G401.6 (cell line): Measurements from ENCODE around the gene CNTNAP2.

Source experiments
- FAIRE-seq: peaks from 2 replicates; lab custom pipeline; 2012; peaks lifted over from hg19 to GRCh38; lab: Jason Lieb, UNC

CNTNAP2 gene

GRCh38 chr7:148159331-148159730, 2042.7 kb downstream of the CNTNAP2 start:
- no peak for FAIRE-seq

DNA sequence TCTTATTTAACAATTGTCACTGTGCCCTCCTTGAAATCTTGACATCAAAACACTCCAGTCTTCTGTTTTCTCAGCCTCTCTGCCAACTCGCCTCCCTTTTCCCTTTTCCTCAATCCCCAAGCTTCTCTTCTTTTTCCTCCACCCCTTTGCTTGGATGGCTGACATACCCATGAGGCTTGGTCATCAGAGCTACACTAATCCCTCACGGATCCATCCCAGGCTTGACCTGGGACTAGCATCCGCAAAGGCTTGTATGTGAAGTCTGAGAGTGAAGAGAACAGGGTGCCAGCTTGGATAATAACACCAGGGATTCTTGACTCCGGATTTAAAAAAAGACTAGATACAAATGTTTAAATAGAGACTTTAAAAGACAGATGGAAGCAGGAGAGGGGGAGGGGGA, 2045.2 kb downstream of the CNTNAP2 start:
- FAIRE-seq: no peak

DNA sequence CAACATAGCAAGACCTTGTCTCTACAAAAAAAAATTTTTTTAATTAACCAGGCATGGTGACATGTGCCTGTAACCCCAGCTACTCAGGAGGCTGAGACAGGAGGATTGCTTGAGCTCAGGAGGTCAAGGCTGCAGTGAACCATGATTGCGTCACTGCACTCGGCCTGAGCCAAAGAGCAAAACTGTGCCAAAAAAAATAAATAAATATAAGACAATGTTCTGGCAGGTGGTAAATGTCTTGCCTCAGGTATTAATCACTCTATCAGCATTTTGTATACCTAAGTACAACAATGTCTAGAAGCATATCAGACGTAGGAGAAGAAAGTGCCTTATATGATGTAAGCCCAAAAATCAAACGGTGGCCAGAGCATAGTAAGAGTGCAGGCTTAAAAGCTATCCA, 2046.2 kb downstream of the CNTNAP2 start:
- no peak for FAIRE-seq

GRCh38 chr7:148163246-148163645, 2046.6 kb downstream of the CNTNAP2 start:
- no peak for FAIRE-seq

DNA sequence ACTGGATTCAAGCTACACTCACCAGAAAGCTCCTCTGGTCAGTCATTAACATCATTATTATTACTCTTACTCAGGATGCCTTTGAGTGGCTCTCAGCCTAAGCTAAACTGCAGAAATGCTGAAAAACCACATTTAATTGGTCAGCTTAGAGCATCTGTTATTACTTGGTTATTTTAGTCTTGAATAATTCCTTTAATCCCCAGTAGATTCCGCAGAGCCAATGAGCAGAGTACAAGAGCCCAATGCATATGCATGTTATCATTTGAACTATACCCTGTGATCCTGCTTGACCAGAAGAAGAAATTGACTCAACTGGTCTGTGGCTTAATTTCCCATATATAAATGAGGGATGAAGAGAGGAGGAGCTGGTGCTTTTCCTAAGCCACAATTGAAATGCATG, 2056.3 kb downstream of the CNTNAP2 start:
- no peak for FAIRE-seq

DNA sequence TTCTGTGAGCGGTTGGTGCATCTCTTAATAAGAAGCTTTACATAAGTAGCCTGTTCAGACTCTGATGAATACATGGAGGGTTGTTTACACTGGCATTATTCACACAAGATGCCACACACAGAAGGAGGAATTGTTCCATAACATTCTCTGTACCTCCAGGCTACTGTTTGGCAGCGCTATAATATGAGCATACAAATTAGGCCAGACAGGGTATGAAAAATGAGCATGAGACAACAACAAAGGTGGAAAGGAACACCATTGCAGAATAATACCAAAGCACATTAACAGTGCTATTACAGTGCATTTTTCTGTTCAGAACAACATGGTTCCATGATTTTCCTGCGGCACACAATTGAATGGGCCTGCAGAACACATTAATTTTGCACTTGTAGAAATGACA, 2056.8 kb downstream of the CNTNAP2 start:
- FAIRE-seq: no peak

- FAIRE-seq: no peak
Observed at GRCh38 chr7:148174376-148174775, 2057.8 kb downstream of the CNTNAP2 start.

DNA sequence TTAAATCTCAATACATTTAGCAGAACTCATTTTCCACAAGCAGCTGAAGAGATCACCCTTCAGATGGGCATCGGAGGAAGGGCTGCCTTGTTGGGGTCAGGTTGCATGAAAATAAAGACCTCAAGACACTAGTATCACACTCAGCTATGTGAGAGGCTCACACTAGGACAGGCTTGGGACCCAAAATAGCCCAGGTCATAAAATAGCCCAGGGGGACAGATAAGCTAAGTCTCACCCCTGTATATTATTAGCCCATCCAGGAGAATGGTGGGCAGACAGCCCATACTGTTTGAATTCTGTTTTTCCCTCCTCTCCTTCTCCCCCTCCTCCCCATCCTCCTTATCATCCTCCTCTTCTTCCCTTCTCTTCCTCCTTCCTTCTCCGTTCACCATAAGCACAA, 2058.9 kb downstream of the CNTNAP2 start:
- no peak for FAIRE-seq

- no peak for FAIRE-seq
Observed at GRCh38 chr7:148177972-148178371, 2061.4 kb downstream of the CNTNAP2 start.

GRCh38 chr7:148180075-148180474, 2063.5 kb downstream of the CNTNAP2 start:
- FAIRE-seq: no peak

DNA sequence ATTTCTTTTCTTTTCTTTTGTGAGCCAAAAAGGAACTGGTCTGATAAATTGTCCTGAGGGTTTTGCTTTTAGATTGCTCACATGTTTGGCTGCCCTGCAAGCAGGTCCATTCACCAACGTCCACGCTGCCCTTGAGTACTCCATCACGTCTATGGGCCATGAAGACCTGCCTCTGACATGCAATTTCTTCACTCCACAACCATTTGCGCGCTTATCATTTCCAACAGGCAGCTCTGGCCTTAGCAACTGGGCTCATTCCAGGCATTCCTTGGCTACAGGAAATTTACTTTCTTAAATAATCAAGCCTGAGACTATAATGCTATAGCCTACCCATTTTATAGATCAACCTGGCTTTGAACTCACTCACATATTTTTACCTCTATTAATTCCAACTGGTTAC, 2065.7 kb downstream of the CNTNAP2 start:
- no peak for FAIRE-seq

DNA sequence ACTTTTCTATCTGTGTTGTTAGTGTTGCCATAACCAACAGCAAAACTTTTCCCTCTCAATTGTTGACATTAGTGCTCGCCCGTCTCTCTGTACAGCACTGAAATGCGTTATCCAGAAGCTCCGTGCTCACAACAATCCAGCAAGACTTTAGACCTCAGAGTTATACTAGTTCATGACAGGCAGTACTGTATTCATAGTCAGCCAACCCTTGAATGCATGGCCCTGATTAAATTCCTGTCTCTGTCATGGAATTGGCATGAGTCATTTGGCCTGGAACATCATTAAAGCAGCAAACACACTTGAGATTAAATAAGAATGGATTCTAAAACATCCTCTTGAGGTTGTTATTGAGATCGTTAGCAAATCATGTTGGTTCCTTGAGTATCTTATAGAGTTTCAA, 2068.4 kb downstream of the CNTNAP2 start:
- FAIRE-seq: no peak

DNA sequence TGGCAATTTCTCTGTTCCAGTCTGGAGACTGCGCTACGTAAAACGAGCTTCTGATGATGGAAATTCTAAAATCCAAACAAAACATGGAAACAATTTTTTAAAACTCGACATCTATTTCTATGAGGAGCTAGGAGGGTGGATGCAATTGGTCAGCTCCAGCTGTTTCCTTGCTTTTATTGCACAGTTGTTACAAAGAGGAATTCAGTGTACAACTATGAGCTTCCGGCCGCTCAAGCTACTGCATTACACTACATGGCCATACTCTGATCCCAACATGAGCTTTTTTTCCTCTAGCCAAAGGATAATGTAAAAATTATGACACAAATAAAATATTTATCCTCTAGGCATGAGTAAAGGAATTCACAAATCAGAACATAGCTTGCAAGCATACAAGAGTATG, 2070.9 kb downstream of the CNTNAP2 start:
- no peak for FAIRE-seq

DNA sequence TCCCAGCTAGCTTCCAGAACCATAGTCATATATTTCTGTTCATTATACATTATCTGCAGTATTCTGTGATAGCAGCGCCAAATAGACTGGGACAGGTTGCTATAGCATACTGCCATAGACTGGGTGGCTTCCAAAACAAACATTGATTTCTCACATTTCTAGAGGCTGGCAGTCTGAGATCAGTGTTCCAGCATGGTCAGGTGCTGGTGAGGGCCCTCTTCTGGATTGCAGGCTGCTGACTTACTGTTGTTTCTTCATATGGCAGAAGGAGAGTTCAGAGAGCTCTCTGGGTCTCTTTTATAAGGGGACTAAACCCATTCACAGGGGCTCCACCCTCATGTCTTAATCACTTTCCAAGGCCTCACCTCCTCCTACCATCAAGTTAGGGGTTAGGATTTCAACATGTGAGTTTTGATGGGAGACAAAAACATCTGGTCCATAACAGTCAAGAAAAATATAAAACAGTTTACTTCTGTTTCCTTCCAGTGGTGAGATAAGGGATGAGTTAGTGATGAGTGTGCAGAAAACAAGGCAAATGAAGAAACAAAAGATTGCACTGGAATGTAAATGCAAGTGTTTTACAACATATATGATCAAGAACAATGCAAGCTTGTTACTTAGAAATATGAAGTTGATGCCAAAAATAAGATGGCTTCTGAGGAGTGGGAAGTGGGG, 2074.9 kb downstream of the CNTNAP2 start:
- FAIRE-seq: no peak

GRCh38 chr7:148192491-148192890, 2075.9 kb downstream of the CNTNAP2 start:
- no peak for FAIRE-seq

DNA sequence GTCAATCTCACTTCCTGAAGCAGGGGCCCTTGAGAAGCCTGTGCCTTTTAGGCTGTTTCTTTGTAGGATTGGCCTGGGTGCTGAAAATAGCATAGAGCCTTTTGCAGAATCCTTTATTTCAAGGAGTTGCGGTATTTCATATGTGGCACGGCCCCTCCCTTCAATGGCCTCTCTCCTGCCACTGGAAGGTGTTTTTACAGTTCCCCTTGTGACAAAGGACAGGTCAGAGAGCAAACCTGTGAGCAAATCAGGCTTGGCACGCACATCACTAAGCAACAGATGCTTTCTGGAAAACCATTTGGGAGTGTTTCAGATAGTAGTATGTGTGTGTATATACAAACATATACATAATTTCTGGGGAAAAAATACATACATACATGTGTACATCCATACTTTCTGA, 2085.4 kb downstream of the CNTNAP2 start:
- FAIRE-seq: no peak

GRCh38 chr7:148204639-148205304, 2088.2 kb downstream of the CNTNAP2 start:
- no peak for FAIRE-seq

DNA sequence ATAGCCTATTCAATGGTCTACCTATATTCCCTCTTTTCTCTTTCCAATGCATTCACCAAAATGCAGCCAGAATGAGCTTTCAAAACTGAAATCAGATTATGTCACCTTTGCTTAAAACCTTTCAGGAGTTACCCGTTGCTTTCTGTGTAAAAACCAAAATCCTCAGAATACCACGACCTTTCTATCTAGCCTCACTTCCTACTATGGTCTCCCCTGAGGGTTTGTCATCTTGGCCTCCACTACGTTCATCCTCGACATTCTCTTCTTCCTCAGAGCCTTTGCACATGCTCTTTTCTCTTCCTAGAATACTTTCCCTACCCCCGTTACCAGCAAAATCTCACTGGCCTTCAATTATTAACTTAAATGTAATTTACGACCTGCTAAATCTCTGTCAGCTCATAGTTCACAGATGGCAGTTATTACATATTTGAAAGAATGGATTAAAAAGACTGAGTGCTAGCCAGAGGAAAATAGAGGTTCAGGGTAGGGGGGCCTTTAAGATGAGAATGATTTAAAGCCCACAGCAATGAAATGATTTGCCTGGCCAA, 2093.1 kb downstream of the CNTNAP2 start:
- no peak for FAIRE-seq

DNA sequence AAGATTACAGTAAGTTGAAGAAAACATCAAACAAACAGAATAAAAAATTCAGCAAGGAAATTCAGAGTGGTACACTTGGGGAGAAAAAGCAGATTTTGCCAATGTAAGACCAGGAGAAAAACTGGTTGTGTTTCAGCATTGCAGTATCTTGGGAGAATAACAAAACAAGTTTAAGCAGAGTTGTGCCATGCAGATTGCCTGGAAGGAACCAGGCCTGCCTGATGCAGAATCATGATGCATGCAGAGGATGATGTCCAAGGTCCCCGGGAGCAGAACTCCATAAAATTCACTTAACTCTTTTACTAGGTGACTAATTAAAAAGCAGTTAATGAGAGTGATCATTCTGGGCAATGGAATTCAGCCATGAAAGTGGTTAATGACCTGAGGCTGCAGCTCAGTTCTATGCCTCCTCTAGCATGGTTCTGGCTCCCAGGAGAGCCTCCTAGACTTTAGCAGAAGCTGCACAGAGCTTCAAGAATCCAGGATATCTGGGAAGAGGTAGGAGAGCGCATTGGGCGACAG, 2094.3 kb downstream of the CNTNAP2 start:
- FAIRE-seq: no peak

DNA sequence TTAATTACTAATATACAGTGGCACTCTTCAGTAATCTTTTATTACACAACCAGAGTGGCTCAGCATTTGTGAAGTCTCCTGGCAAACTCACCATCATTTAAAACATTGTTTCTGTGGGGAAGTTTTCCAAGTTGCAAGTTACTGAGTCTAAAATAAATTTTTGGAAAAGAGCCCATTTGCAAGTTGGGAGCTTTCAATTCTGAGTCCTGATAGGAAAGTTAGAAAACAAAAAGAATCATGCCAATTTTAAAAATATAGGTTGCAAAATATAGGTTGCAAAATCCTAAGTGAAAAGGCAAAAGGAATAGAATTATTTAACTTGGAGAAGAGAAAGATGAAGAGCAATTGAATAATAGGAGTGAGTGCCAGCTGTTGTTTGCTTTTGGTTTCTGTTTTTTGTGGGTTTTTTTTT, 2095.1 kb downstream of the CNTNAP2 start:
- FAIRE-seq: no peak

- FAIRE-seq: no peak
Observed at GRCh38 chr7:148212731-148213130, 2096.1 kb downstream of the CNTNAP2 start.

- FAIRE-seq: no peak
Observed at GRCh38 chr7:148214101-148214500, 2097.5 kb downstream of the CNTNAP2 start.

GRCh38 chr7:148218603-148219002, 2102.0 kb downstream of the CNTNAP2 start:
- no peak for FAIRE-seq

DNA sequence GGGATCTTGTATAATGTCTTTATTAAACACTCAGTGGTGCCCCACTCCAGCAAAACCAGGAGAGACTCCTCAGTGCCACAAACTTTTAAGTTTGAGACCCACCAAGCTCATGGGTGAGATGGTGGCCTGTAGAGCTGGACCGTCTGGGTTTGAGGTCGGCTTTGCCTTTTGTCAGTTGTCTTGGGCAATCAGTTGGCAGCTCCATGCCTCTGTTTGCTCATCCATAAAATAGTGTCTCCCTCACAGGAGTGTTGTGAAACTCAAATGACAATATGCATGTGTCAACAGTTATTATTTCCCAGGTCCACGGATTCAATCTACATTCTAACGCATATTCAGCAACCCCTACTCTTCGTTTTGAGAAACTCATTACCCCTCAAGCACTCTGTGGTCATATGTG, 2106.1 kb downstream of the CNTNAP2 start:
- FAIRE-seq: no peak
